Measurements from ENCODE around the gene DSC1. TPM values are rescaled to one million over a fixed set of nuclear protein-coding genes. Genes with fewer than 3 reads are reported as not detected.

Gene DSC1
- polyA plus RNA-seq, 1 donor (not counting 4 experiments of a cell fraction or from before 2014, with no cell fraction given) = 11.2 TPM

DNA sequence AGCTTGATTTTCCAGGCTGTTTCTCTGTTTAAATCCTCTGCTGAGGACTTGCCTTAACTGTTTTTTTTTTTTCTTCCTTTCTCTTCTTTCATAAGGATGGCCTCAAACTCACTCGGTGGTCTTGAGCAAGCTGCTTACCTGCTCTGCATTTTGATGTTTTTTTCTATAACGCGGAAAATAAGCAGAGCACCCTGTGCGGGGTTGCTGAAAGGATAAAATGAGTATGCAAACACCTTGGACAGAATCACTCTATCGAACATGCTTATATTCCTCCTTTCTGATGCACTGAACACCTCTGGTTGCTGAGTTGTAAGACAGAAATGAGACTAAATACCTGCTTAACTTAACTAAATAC lies 41.1 kb upstream of the DSC1 start:
- peak overlapping the region in 2 of 3 experiments; percentile 35 to 49 for H3K4me3 ChIP-seq (ENCODE audit: control insufficient read depth in 2 of 3, extremely low read depth in 1 of 3, insufficient read depth in 2 of 3, low read depth in 1 of 3, low read length in 3 of 3)
- no peak for DNase-seq (ENCODE audit: low read depth, low spot score)
- TF ChIP-seq, protein P1, sequence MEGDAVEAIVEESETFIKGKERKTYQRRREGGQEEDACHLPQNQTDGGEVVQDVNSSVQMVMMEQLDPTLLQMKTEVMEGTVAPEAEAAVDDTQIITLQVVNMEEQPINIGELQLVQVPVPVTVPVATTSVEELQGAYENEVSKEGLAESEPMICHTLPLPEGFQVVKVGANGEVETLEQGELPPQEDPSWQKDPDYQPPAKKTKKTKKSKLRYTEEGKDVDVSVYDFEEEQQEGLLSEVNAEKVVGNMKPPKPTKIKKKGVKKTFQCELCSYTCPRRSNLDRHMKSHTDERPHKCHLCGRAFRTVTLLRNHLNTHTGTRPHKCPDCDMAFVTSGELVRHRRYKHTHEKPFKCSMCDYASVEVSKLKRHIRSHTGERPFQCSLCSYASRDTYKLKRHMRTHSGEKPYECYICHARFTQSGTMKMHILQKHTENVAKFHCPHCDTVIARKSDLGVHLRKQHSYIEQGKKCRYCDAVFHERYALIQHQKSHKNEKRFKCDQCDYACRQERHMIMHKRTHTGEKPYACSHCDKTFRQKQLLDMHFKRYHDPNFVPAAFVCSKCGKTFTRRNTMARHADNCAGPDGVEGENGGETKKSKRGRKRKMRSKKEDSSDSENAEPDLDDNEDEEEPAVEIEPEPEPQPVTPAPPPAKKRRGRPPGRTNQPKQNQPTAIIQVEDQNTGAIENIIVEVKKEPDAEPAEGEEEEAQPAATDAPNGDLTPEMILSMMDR (optimal IDR thresholded peaks at IDR 0.05 in 1 of 3, IDR thresholded peaks at IDR 0.05 in 1 of 3, conservative IDR thresholded peaks at IDR 0.05 in 1 of 3; ENCODE audit: extremely low read depth in 1 of 3, insufficient read depth in 2 of 3, low read length in 3 of 3) = no peak
- no peak for TF ChIP-seq EZH2 (IDR thresholded peaks at IDR 0.05; ENCODE audit: low read length)
- H3K4me1 ChIP-seq (ENCODE audit: control insufficient read depth, extremely low read depth, insufficient read depth, low read length) = peaks cover 61% of the 10 kb centered on the region
- peak overlapping the region; percentile 42 for H3K9ac ChIP-seq (ENCODE audit: control insufficient read depth, extremely low read depth, insufficient read depth, low read length)
- FAIRE-seq = no peak
- H3K27me3 ChIP-seq (ENCODE audit: control insufficient read depth, extremely low read depth, insufficient read depth, low read length) = no peaks in the 10 kb centered on the region
- peak overlapping the region; percentile 65 for H3K27ac ChIP-seq (ENCODE audit: control insufficient read depth, insufficient read depth, low read length)
- no peaks in the 10 kb centered on the region for H3K79me2 ChIP-seq (ENCODE audit: control insufficient read depth, insufficient read depth, low read length)
- H3K9me1 ChIP-seq (ENCODE audit: control insufficient read depth, extremely low read depth, insufficient read depth, low read length) = no peaks in the 10 kb centered on the region
- peak overlapping the region; percentile 55 for H2AFZ ChIP-seq (ENCODE audit: control insufficient read depth, low read length)
- H3K4me2 ChIP-seq (ENCODE audit: control insufficient read depth, extremely low read depth, insufficient read depth, low read depth, low read length) = peak overlapping the region; percentile 91
- no peaks in the 10 kb centered on the region for H4K20me1 ChIP-seq (ENCODE audit: control insufficient read depth, extremely low read depth, insufficient read depth, low read length)
- H3K9me3 ChIP-seq (ENCODE audit: control insufficient read depth, low read depth, low read length) = no peaks in the 10 kb centered on the region
- H3K36me3 ChIP-seq (ENCODE audit: control insufficient read depth in 2 of 2, extremely low read depth in 1 of 2, insufficient read depth in 2 of 2, low read length in 2 of 2) = no peaks in the 10 kb centered on the region
- dilution Hi-C loops (cut with MboI; ENCODE audit: extremely low pct_ligation_motif_present, low sequenced_read_pairs) = no loop called here

DNA sequence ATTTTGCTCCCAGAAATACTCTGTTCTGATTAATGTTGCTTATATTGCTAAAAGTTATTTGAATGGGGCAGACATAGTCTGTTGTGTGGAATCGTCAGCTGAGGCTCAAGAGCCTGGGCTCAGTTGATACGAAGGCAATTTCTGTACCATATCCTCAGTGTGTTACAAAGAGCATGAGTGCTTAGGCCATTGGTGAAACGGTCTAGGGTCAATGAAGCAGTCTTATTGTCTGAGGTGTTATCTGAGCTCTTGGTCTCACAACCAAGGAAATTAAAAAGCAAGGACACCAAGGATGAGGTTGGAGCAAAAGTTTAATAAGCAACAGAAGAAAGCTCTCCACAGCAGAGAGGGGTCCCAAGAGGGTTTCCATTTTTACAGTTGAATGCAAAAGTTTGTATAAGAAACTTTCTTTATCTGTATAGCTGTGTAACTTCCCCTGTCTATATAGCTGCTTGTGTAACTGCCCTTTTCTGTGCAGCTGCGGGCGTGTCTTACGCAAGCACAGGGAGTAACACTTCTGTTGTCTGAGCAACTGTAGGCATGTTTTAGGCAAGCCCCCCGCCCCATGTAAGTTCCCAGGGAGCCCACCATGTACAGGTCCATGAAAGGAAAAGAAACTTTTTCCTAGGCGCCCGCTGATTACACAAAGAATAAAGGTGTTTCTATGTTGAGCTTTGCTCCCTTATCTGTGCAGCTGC lies 40.6 kb upstream of the DSC1 start:
- Histone ChIP-seq H4K20me1 (ENCODE audit: control insufficient read depth, extremely low read depth, insufficient read depth, low read length) (no peaks in the 10 kb centered on the region), H3K27me3 (ENCODE audit: control insufficient read depth, extremely low read depth, insufficient read depth, low read length) (no peaks in the 10 kb centered on the region), H3K36me3 (ENCODE audit: control insufficient read depth in 2 of 2, extremely low read depth in 1 of 2, insufficient read depth in 2 of 2, low read length in 2 of 2) (no peaks in the 10 kb centered on the region), H3K9me3 (ENCODE audit: control insufficient read depth, low read depth, low read length) (no peaks in the 10 kb centered on the region), H3K4me2 (ENCODE audit: control insufficient read depth, extremely low read depth, insufficient read depth, low read depth, low read length) (peak overlapping the region; percentile 91), H3K9ac (ENCODE audit: control insufficient read depth, extremely low read depth, insufficient read depth, low read length) (peak overlapping the region; percentile 42), H3K4me3 (ENCODE audit: control insufficient read depth in 2 of 3, extremely low read depth in 1 of 3, insufficient read depth in 2 of 3, low read depth in 1 of 3, low read length in 3 of 3) (peak overlapping the region in 2 of 3 experiments; percentile 35 to 49), H3K79me2 (ENCODE audit: control insufficient read depth, insufficient read depth, low read length) (no peaks in the 10 kb centered on the region), H2AFZ (ENCODE audit: control insufficient read depth, low read length) (peak overlapping the region; percentile 55), H3K27ac (ENCODE audit: control insufficient read depth, insufficient read depth, low read length) (peak overlapping the region; percentile 65), H3K4me1 (ENCODE audit: control insufficient read depth, extremely low read depth, insufficient read depth, low read length) (peaks cover 64% of the 10 kb centered on the region), H3K9me1 (ENCODE audit: control insufficient read depth, extremely low read depth, insufficient read depth, low read length) (no peaks in the 10 kb centered on the region)
- TF ChIP-seq, protein P1 (optimal IDR thresholded peaks at IDR 0.05 in 1 of 3, IDR thresholded peaks at IDR 0.05 in 1 of 3, conservative IDR thresholded peaks at IDR 0.05 in 1 of 3; ENCODE audit: extremely low read depth in 1 of 3, insufficient read depth in 2 of 3, low read length in 3 of 3) = no peak
- TF ChIP-seq EZH2 (IDR thresholded peaks at IDR 0.05; ENCODE audit: low read length) = no peak
- DNase-seq (ENCODE audit: low read depth, low spot score) (no peak), FAIRE-seq (peak; percentile 87)
- dilution Hi-C loops (cut with MboI; ENCODE audit: extremely low pct_ligation_motif_present, low sequenced_read_pairs) = no loop called here
